PC-9 (cell line): ENCODE data around the gene PCDHA1.

ENCODE experiments used
- CTCF ChIP-seq: fragments of 200-600 bp; sonication (generic); conservative IDR thresholded peaks from 2 replicates; pipeline ENCODE4 v1.6.1; 2017; ENCODE audit warnings: mixed run types, antibody characterized with exemption, mild to moderate bottlenecking, moderate library complexity
- EZH2 ChIP-seq: fragments of 200-600 bp; sonication (generic); IDR thresholded peaks from 2 replicates; pipeline ENCODE4 v1.8.0; 2017; ENCODE audit warnings: antibody characterized with exemption, low read depth

GRCh38 chr5:141007791-141008190 is 221.9 kb downstream of the PCDHA1 start:
- no peak for TF ChIP-seq CTCF
- no peak for TF ChIP-seq EZH2
